Measurements from ENCODE around the gene TRMT2B.

Gene TRMT2B

DNA sequence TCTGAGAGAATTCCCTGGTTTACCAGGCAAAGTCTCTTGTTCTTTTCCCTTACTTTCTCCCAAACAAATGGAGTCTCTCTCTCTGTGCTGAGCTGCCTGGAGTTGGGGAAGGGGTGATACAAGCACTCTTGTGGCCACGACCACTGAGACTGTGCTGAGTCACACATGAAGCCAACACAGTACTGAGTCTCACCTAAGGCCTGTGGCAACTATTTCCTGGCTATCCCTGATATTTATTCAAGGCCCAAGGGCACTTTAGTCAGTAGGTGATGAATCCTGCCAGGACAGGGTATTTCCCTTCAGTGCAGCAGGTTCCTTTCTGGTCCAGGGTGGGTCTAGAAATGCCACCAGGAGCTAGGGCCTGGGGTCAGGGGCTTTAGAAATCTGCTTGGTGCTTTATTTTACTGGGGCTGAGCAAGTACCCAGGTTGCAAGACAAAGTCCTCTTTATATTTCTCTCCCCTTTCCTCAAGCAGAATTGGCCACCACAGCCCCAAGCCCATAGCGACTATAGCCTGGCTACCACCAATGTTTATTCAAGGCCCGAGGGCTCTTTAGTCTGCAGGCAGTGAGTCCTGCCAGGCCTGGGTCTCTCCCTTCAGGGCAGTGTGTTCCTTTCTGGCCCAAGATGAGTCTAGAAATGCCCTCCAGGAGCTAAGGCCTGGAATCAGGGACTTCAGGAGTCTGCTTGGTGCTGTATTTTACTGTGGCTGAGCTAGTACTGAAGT, 71.9 kb downstream of the TRMT2B start:
- Histone ChIP-seq H3K4me1 (ENCODE audit: control insufficient read depth, low read depth, low read length) (no peaks in the 10 kb centered on the region), H3K79me1 (ENCODE audit: low read length) (no peaks in the 10 kb centered on the region), H2BK15ac (replicated peaks; ENCODE audit: low read depth) (no peak overlapping the region), H3K9ac (ENCODE audit: low read length) (no peak overlapping the region), H3K27me3 (ENCODE audit: insufficient read depth, low read length, poor library complexity) (no peaks in the 10 kb centered on the region), H3K18ac (ENCODE audit: low read length) (no peak overlapping the region), H3K4me2 (ENCODE audit: low read length) (no peak overlapping the region), H3K27ac (ENCODE audit: low read depth, low read length) (no peak overlapping the region), H3K23ac (ENCODE audit: low read length) (no peak overlapping the region), H2AK5ac (ENCODE audit: low read length) (no peak overlapping the region), H3K56ac (ENCODE audit: low read length) (no peak overlapping the region), H2BK5ac (ENCODE audit: low read length) (no peak overlapping the region), H4K5ac (ENCODE audit: low read length) (no peak overlapping the region), H3K4me3 (ENCODE audit: low read length) (no peak overlapping the region), H4K8ac (ENCODE audit: low read depth, low read length) (no peak overlapping the region), H3K4ac (ENCODE audit: low read depth, low read length) (no peak overlapping the region), H3K79me2 (ENCODE audit: control insufficient read depth, insufficient read depth, low read length) (no peaks in the 10 kb centered on the region), H3K36me3 (ENCODE audit: control insufficient read depth, insufficient read depth, low read length) (no peaks in the 10 kb centered on the region), H2BK120ac (ENCODE audit: low read depth, low read length) (no peak overlapping the region)
- WGBS (ENCODE audit: extremely low coverage, insufficient coverage, low lambda C conversion rate), result no CpG with 5 or more reads among the region's 3 CpGs
- no peak for DNase-seq

DNA sequence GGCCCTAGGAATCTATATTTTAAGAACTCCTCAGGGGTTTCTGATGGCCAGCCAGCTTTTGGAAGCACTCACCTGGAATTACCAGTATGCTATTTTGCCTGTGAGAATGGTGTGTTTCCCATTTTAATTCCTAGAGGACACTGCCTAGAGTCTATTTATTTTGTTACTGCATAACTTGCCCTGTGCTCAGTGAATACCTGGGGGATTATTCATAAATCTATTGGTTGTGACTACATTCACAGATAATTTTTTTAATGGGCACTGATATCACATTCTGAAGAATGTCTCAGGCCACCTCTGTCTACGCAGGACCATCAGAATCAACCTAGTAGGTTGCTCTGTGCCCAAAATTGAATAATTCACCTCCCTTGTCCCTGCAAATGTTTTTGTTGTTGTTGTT, 75.7 kb downstream of the TRMT2B start:
- H3K4me2 ChIP-seq (ENCODE audit: low read length), result no peak overlapping the region
- H3K4ac ChIP-seq (ENCODE audit: low read depth, low read length), result no peak overlapping the region
- no peaks in the 10 kb centered on the region for H3K36me3 ChIP-seq (ENCODE audit: control insufficient read depth, insufficient read depth, low read length)
- H3K79me1 ChIP-seq (ENCODE audit: low read length), result no peaks in the 10 kb centered on the region
- H3K27ac ChIP-seq (ENCODE audit: low read depth, low read length), result no peak overlapping the region
- no peaks in the 10 kb centered on the region for H3K27me3 ChIP-seq (ENCODE audit: insufficient read depth, low read length, poor library complexity)
- H3K56ac ChIP-seq (ENCODE audit: low read length), result no peak overlapping the region
- no peaks in the 10 kb centered on the region for H3K4me1 ChIP-seq (ENCODE audit: control insufficient read depth, low read depth, low read length)
- no peak overlapping the region for H4K8ac ChIP-seq (ENCODE audit: low read depth, low read length)
- no peak overlapping the region for H4K5ac ChIP-seq (ENCODE audit: low read length)
- H3K79me2 ChIP-seq (ENCODE audit: control insufficient read depth, insufficient read depth, low read length), result no peaks in the 10 kb centered on the region
- no peak overlapping the region for H3K23ac ChIP-seq (ENCODE audit: low read length)
- no peak overlapping the region for H3K9ac ChIP-seq (ENCODE audit: low read length)
- no peak overlapping the region for H3K4me3 ChIP-seq (ENCODE audit: low read length)
- no peak for DNase-seq
- no peak overlapping the region for H3K18ac ChIP-seq (ENCODE audit: low read length)
- H2BK5ac ChIP-seq (ENCODE audit: low read length), result no peak overlapping the region
- H2AK5ac ChIP-seq (ENCODE audit: low read length), result no peak overlapping the region
- no peak overlapping the region for H2BK120ac ChIP-seq (ENCODE audit: low read depth, low read length)
- no CpG with 5 or more reads among the region's 1 CpG for WGBS (ENCODE audit: extremely low coverage, insufficient coverage, low lambda C conversion rate)
- H2BK15ac ChIP-seq (replicated peaks; ENCODE audit: low read depth), result no peak overlapping the region

DNA sequence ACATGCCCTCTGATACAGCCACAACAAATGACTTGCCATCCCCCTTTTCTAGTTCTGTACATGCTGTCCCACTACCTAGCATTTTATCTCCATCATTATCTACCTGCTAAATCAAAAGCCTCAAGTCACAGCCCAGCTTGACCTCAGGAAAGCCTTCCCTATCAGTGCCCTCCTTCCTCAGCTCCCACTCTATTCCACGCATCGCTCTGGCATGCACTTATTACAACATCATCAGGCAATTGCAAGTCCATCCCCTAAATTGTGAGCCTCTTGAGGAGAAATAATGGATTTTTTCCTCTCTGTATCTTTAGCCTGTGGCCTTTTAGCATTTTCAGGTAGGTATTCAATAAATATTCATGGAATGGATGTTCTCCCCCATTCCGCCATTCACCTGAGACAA, 76.7 kb downstream of the TRMT2B start:
- Histone ChIP-seq H2BK5ac (ENCODE audit: low read length) (no peak overlapping the region), H3K79me2 (ENCODE audit: control insufficient read depth, insufficient read depth, low read length) (no peaks in the 10 kb centered on the region), H3K27ac (ENCODE audit: low read depth, low read length) (no peak overlapping the region), H3K18ac (ENCODE audit: low read length) (no peak overlapping the region), H3K36me3 (ENCODE audit: control insufficient read depth, insufficient read depth, low read length) (no peaks in the 10 kb centered on the region), H3K79me1 (ENCODE audit: low read length) (no peaks in the 10 kb centered on the region), H3K4me3 (ENCODE audit: low read length) (no peak overlapping the region), H2AK5ac (ENCODE audit: low read length) (no peak overlapping the region), H3K4ac (ENCODE audit: low read depth, low read length) (no peak overlapping the region), H3K4me1 (ENCODE audit: control insufficient read depth, low read depth, low read length) (no peaks in the 10 kb centered on the region), H4K8ac (ENCODE audit: low read depth, low read length) (no peak overlapping the region), H4K5ac (ENCODE audit: low read length) (no peak overlapping the region), H2BK120ac (ENCODE audit: low read depth, low read length) (no peak overlapping the region), H2BK15ac (replicated peaks; ENCODE audit: low read depth) (no peak overlapping the region), H3K4me2 (ENCODE audit: low read length) (no peak overlapping the region), H3K56ac (ENCODE audit: low read length) (no peak overlapping the region), H3K27me3 (ENCODE audit: insufficient read depth, low read length, poor library complexity) (no peaks in the 10 kb centered on the region), H3K23ac (ENCODE audit: low read length) (no peak overlapping the region), H3K9ac (ENCODE audit: low read length) (no peak overlapping the region)
- DNase-seq, result no peak
- no CpG with 5 or more reads among the region's 3 CpGs for WGBS (ENCODE audit: extremely low coverage, insufficient coverage, low lambda C conversion rate)

- Histone ChIP-seq H3K79me2 (ENCODE audit: control insufficient read depth, insufficient read depth, low read length) (no peaks in the 10 kb centered on the region), H3K56ac (ENCODE audit: low read length) (no peak overlapping the region), H3K23ac (ENCODE audit: low read length) (no peak overlapping the region), H3K36me3 (ENCODE audit: control insufficient read depth, insufficient read depth, low read length) (no peaks in the 10 kb centered on the region), H4K5ac (ENCODE audit: low read length) (no peak overlapping the region), H3K4me2 (ENCODE audit: low read length) (no peak overlapping the region), H3K9ac (ENCODE audit: low read length) (no peak overlapping the region), H3K4me1 (ENCODE audit: control insufficient read depth, low read depth, low read length) (no peaks in the 10 kb centered on the region), H3K27me3 (ENCODE audit: insufficient read depth, low read length, poor library complexity) (no peaks in the 10 kb centered on the region), H2BK120ac (ENCODE audit: low read depth, low read length) (no peak overlapping the region), H2AK5ac (ENCODE audit: low read length) (no peak overlapping the region), H4K8ac (ENCODE audit: low read depth, low read length) (no peak overlapping the region), H3K79me1 (ENCODE audit: low read length) (no peaks in the 10 kb centered on the region), H3K18ac (ENCODE audit: low read length) (no peak overlapping the region), H3K4me3 (ENCODE audit: low read length) (no peak overlapping the region), H3K27ac (ENCODE audit: low read depth, low read length) (no peak overlapping the region), H2BK5ac (ENCODE audit: low read length) (no peak overlapping the region), H3K4ac (ENCODE audit: low read depth, low read length) (no peak overlapping the region), H2BK15ac (replicated peaks; ENCODE audit: low read depth) (no peak overlapping the region)
- WGBS (ENCODE audit: extremely low coverage, insufficient coverage, low lambda C conversion rate), result no CpG with 5 or more reads among the region's 19 CpGs
- no peak for DNase-seq
These were observed 78.5 kb downstream of the TRMT2B start for GRCh38 chrX:100973411-100973810.

GRCh38 chrX:100969936-100970335, 82.0 kb downstream of the TRMT2B start:
- no peak overlapping the region for H3K27ac ChIP-seq (ENCODE audit: low read depth, low read length)
- no peak overlapping the region for H3K9ac ChIP-seq (ENCODE audit: low read length)
- H2AK5ac ChIP-seq (ENCODE audit: low read length), result no peak overlapping the region
- H2BK15ac ChIP-seq (replicated peaks; ENCODE audit: low read depth), result no peak overlapping the region
- no peaks in the 10 kb centered on the region for H3K36me3 ChIP-seq (ENCODE audit: control insufficient read depth, insufficient read depth, low read length)
- no peak overlapping the region for H4K8ac ChIP-seq (ENCODE audit: low read depth, low read length)
- H3K4me1 ChIP-seq (ENCODE audit: control insufficient read depth, low read depth, low read length), result no peaks in the 10 kb centered on the region
- H3K27me3 ChIP-seq (ENCODE audit: insufficient read depth, low read length, poor library complexity), result no peaks in the 10 kb centered on the region
- H2BK120ac ChIP-seq (ENCODE audit: low read depth, low read length), result no peak overlapping the region
- no peak overlapping the region for H3K56ac ChIP-seq (ENCODE audit: low read length)
- no peak overlapping the region for H4K5ac ChIP-seq (ENCODE audit: low read length)
- no peak for DNase-seq
- H3K4me2 ChIP-seq (ENCODE audit: low read length), result no peak overlapping the region
- no peak overlapping the region for H3K4ac ChIP-seq (ENCODE audit: low read depth, low read length)
- no peaks in the 10 kb centered on the region for H3K79me2 ChIP-seq (ENCODE audit: control insufficient read depth, insufficient read depth, low read length)
- no peak overlapping the region for H3K18ac ChIP-seq (ENCODE audit: low read length)
- WGBS (ENCODE audit: extremely low coverage, insufficient coverage, low lambda C conversion rate), result no CpG with 5 or more reads among the region's 1 CpG
- H3K23ac ChIP-seq (ENCODE audit: low read length), result no peak overlapping the region
- no peak overlapping the region for H2BK5ac ChIP-seq (ENCODE audit: low read length)
- no peak overlapping the region for H3K4me3 ChIP-seq (ENCODE audit: low read length)
- H3K79me1 ChIP-seq (ENCODE audit: low read length), result no peaks in the 10 kb centered on the region

DNA sequence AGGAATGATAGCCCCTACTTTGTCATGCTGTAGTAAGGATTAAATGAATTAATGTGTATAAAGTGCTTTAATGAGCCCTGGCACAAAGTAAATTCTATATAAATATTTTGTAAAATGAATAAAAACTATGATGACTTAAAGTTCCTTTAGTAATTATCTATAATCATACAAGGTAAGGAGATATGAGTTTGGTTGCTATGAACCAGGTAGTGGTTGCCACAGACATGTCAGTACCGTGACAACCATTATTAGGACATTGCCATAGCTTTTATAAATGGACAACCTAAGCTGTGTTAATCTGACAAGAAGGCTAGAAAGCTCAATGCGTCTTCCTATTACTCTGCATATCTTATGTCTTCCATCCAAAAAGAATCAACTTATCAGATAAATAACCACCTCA, 82.5 kb downstream of the TRMT2B start, which contains the start of gene ARL13A:
ARL13A (plus strand) TSS at position 301 of the 400 bp plus-strand sequence. CDS start 3,982 bp downstream, outside the sequence.
- H3K4me2 ChIP-seq (ENCODE audit: low read length), result no peak within 1 kb of the TSS
- H3K27ac ChIP-seq (ENCODE audit: low read depth, low read length), result no peak within 1 kb of the TSS
- H2BK5ac ChIP-seq (ENCODE audit: low read length), result no peak within 1 kb of the TSS
- H3K4ac ChIP-seq (ENCODE audit: low read depth, low read length), result no peak within 1 kb of the TSS
- H3K9ac ChIP-seq (ENCODE audit: low read length), result no peak within 1 kb of the TSS
- H3K23ac ChIP-seq (ENCODE audit: low read length), result no peak within 1 kb of the TSS
- no peak within 1 kb of the TSS for H3K18ac ChIP-seq (ENCODE audit: low read length)
- no peaks in the 10 kb centered on the region for H3K79me1 ChIP-seq (ENCODE audit: low read length)
- H3K36me3 ChIP-seq (ENCODE audit: control insufficient read depth, insufficient read depth, low read length), result no peaks in the 10 kb centered on the region
- H3K4me1 ChIP-seq (ENCODE audit: control insufficient read depth, low read depth, low read length), result no peaks in the 10 kb centered on the region
- no peak within 1 kb of the TSS for H2AK5ac ChIP-seq (ENCODE audit: low read length)
- no peaks in the 10 kb centered on the region for H3K27me3 ChIP-seq (ENCODE audit: insufficient read depth, low read length, poor library complexity)
- H3K4me3 ChIP-seq (ENCODE audit: low read length), result no peak within 1 kb of the TSS
- no peak within 1 kb of the TSS for H2BK120ac ChIP-seq (ENCODE audit: low read depth, low read length)
- no peak within 1 kb of the TSS for H2BK15ac ChIP-seq (replicated peaks; ENCODE audit: low read depth)
- H4K8ac ChIP-seq (ENCODE audit: low read depth, low read length), result no peak within 1 kb of the TSS
- H3K79me2 ChIP-seq (ENCODE audit: control insufficient read depth, insufficient read depth, low read length), result no peaks in the 10 kb centered on the region
- H3K56ac ChIP-seq (ENCODE audit: low read length), result no peak within 1 kb of the TSS
- no peak for DNase-seq
- no peak within 1 kb of the TSS for H4K5ac ChIP-seq (ENCODE audit: low read length)
- no CpG with 5 or more reads among the region's 2 CpGs for WGBS (ENCODE audit: extremely low coverage, insufficient coverage, low lambda C conversion rate)

Data from mesendoderm (in vitro differentiated cells).